Activated CD4-positive, CD25-positive, alpha-beta regulatory T cell treated with anti-CD3 and anti-CD28 coated beads, Interleukin-2, amount 50 U/mL, for 24 hours (primary cell): ENCODE data around the gene GPS1.

Experiments
- ATAC-seq, 2 donors: fragments of 150-1000 bp; cut with Tn5 transposase; one replicate each; pipeline ENCODE4 v1.10.0; 2021; ENCODE audit warnings: mild to moderate bottlenecking in 1 of 2, moderate library complexity in 1 of 2

The GPS1 gene

DNA sequence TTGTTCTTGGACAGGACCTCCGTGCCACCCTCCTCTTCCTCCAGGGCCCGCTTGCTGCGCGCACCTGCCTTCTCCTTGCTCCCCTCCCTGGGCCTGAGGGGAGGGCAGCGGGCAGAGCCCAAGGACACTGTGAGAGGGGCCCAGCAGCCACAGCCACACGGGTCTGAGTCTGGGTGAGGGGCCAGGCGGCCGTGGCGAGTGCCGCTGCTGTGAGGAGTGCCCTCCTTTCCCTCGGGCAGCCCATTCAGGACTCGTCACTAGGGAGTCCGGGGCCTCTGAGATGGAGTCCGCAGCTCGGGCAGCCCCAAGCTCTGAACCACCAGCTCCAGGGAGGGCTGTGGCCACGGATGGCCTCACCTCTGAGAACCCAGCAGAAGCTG, 8.3 kb downstream of the GPS1 start:
- no peak for ATAC-seq

DNA sequence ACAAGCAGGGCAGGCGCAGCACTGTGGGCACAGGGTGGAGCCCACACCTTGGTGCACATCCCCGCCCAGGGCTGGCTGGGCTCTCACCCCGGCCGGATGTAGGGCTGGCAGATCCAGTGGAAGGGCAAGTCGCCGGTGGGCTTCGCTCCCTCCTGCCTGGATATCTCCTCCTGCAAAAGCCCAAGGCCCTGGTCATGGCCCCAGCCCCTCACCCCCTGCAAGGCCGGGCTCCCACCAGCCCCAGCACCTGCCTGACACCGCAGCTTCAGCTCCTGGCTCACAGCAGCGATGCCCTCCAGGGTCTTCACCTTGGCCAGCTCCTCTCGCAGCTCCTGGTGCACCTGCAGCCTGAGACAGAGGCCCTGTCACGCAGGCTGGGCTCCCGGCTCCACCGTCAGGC, 8.9 kb downstream of the GPS1 start:
- ATAC-seq = no peak

DNA sequence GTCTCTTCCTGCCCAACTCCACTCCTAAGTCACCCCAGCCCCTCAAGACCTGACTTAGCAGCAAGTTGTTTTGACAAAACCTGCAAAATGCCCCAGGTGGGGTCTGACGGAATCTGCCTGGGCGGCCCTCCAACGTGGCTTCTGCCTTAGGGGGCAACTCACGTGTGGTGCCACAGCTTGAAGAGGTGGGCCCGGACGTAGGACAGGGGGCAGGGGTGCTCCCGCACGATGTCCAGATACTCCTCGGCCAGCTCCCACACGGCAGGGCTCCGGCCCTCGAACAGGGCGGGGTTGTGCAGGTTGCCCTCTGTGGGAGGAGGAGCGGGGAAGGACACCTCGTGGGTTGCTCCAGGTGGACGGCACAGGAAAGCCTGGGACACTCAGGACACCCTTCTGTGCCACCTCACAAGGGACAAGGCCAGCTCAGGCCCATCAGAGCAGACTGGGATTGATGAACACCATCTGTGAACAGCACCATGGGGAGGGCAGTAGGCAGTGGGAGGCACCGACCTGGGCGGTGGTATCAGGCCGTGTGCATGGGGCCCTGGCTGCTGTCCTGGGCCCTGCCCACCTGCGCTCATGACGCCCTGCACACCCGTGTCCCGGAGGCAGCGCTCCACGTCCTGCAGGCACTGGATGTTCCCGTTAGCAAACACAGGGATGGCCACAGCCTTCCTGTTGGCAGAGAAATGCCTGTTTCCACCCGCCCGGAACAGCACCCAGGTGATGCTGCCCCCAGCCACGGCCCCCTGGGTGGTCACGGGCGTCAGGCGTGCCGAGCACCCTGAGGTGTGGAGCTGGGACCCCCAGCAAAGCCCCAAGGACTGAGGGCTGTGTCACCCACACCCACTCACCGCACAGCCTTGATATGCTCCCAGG, 9.6 kb downstream of the GPS1 start:
- no peak for ATAC-seq

DNA sequence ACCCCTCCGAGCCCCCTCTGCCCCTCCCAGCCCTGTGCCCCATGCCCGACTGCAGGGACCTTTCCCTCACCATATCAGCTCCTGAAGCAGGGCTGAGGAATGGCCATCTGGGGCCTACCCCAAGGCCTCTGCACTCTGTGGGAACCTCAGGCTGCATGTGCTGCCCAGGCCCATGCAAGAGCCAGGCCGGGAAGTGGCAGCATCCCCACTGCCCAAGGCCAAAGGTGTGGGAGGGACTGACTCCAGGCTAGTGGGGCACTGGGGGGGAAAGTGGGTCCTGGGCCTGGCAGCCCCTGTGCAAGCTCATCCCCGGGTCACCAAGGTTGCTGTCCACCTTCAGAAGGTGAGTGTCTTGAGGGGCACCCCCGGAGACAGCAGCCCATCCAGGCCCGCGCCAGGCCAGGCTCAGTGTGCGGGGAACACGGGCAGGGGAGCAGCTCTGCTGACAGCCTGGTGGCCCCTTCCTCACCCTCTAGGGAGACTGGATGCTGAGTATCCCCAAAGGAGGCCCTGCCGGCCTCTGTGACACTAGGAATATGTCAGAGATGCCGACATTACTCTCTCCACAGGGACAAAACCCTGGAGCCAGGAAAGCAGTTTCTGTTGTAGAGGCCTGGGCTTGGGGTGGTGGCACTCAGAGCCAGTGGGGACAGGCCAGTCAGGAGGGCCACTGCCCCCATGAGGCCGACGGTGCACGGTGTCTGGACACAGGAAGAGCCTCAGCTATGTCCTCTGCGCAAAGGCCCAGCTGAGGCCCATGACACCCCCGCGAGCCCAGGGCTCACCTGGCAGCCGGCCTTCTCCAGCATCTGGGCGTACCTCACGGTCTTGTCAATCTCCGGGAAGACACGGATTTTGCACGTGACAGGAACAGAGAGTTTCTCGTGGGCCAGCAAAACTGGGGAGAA, 10.6 kb downstream of the GPS1 start:
- ATAC-seq = no peak

DNA sequence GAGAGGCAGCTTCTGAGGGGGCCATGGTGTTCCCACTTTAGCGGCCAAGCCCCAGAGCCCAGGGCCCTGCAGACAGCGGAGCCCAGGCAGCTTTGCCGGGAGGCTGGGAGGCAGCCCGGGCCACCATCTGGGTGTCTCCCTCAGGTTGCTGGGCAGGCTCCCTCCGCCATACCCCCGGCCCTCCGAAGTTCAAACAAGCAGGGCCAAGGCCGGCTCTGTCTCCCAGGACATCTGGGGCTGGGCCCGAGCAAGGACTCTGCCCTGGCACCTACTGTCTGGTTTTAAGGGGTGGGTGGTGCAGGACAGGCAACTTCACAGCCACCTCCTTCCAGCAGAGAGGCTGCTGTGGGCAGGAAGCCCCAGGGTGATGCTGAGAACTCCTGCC, 11.3 kb downstream of the GPS1 start:
- no peak for ATAC-seq

GRCh38 chr17:82063424-82064415, 12.0 kb downstream of the GPS1 start:
- ATAC-seq = no peak

GRCh38 chr17:82064433-82065192, 12.9 kb downstream of the GPS1 start:
- no peak for ATAC-seq

GRCh38 chr17:82065193-82065637, 13.5 kb downstream of the GPS1 start:
- peak; percentile 50 to 51 for ATAC-seq

DNA sequence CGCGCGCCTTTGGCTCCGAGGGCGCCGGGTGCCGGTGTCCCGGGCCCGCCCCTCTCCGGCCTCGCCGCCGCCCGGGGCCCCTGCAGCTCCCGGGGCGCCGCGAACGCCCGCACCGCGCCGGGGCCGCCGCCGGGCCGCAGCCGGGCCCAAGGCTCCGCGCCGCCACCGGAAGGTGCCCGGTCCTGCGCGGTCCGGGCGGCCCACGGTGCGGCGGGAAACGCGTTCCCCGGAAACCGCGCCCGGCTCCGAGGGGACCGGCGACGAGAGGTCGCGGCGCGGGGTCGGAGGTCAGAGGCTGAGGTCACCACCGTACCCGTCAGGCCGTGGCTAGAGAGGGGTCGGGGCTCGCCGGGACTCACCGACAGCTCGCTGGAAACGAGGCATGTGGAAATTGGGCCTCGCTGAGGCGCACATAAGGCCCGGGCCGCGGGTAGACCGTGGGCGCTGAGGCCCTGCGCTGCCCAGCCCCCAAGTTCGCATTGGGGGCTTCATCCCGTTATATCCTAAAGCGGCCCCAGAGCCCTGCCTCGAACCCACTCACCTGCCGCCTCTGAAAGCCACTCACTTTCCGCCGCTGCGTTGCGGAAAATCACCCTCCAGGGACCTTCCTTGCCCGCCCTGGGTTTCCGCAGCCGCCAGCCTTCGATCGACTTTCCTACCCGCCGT, 14.1 kb downstream of the GPS1 start, which contains the start of gene DUS1L:
Gene DUS1L (minus strand): TSS at position 167 of the 666 bp plus-strand sequence. CDS start 745 bp downstream, outside the sequence.
- peak; percentile 85 to 88 for ATAC-seq

- no peak for ATAC-seq
Measured at GRCh38 chr17:82070611-82071010, 18.9 kb downstream of the GPS1 start.

DNA sequence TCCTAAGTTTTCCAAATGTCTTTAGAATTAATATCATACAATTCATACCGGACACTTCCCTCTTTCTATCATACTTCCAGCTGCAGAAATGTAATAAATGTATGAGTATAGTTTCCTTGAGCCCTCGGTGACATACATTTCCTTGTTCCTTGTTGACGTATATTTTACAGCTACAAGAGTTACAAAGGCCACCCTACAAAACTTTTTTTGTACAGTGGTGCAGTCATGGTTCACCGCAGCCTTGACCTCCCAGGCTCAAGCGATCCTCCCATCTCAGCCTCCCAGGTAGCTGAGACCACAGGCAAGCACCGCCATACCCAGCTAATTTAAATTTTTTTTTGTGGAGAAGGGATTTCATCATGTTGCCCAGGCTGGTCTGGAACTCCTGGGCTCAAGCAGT, 21.1 kb downstream of the GPS1 start:
- ATAC-seq = no peak

- ATAC-seq = no peak
Measured at GRCh38 chr17:82073446-82073845, 21.7 kb downstream of the GPS1 start.

- ATAC-seq = peak in 1 of 2 donors; percentile 12
Measured at GRCh38 chr17:82076018-82076784, 24.5 kb downstream of the GPS1 start.

DNA sequence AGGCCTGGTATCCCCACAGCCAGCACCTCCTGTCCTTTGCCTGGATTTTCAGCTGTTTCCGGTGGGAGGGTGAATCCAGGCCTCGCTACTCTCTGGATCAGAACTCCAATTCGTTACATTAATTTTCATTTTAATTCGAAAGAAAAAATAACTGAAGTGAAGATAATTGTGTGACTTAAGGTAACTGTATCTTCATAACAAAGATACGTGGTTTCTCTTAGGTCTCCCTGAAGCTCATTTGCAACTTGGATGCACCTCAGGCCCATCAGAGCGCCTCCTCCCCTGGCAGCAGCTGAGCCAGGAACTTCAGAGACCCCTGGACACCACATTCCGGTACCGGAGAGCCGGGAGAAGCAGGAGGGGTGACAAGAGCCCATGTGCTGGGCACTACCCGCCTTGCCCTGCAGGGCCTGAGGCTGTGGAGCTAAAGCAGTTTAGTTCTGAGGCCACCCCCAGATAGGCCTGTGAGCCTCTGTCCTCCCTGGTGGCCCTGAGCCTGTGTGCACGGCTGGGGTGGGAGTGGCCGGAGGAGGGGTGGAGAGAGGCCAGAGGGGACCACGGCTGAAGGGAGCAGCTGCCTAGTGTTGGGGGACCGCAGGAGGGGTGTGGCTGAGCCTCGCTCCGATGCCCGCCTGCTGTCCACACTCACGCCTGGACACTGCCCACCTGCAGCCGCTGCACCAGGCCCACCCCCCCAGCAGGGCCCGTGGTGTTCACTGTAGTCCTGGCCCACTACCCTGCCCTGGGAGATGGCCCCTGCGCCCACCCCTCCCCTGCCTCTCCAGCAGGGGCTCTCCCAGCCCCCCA, 25.3 kb downstream of the GPS1 start:
- peak; percentile 11 to 25 for ATAC-seq

- ATAC-seq = peak in 1 of 2 donors; percentile 9
Measured at GRCh38 chr17:82077617-82078358, 26.1 kb downstream of the GPS1 start.

DNA sequence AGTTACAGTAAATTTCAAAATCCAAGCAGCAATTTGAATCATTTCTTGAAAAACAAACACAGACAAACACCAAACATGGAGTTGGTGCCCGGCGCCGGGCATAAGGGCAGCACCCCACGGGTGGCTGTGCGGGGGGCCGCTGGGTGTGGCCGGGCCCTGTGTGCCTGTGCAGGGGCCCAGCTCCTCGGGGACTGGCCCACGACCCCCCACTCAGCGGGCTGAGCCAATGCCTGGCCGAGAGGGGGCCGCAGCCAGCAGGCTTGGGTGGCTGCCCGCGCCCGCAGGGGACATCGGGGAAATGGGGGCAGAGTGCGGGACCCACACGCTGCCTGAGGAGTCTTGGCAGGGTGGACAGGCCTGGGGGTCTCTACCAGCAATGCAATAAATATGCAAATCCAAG, 26.7 kb downstream of the GPS1 start:
- ATAC-seq = no peak

DNA sequence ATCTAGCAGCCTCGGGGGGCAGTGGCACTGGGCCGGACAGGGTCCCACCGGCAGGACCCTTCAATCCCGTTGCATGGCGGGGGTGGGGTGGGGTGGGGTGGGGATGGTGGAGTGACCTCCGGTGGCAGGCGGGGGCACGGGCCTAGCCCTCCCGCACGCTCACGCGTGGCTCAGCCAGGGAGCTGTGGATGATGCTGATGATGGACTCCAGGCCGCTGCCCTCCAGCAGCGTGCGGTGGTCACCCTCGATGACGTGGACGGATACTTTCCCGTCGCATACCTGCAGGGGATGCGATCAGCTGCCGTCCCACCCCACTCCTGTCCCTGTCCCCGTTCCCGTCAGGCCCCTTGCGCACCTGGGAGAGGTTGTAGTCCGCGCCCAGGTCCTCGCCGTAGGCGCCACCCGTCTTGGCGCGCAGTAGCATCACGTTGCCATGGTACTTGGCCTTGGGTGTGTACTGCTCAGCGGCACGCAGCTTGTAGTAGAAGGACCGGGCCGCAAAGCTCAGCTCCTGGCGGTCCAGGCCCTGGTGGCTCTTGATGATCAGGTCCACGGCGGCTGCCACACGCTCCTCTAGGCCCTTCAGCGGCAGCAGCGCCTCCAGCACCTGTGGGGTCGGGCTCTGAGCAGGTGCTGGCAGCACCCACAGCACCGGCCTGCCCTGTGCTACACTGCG, 27.4 kb downstream of the GPS1 start:
- no peak for ATAC-seq
